NK-92 (cell line): ENCODE data around the gene CBR4.
"Not testable (repeated sequence)": the region's sequence is repeated elsewhere in the genome, so short reads cannot be mapped to it uniquely, and the experiment has no call there.

Experiments
- DNase-seq: peaks from one replicate; lab custom pipeline; 2025; ENCODE audit not compliant: unreplicated experiment; lab: John Stamatoyannopoulos, UW

Gene CBR4

GRCh38 chr4:169035871-169036620 is 26.0 kb upstream of the CBR4 start:
- not testable (repeated sequence) for DNase-seq

GRCh38 chr4:169033660-169034059 is 23.6 kb upstream of the CBR4 start:
- DNase-seq, result no peak

- no peak for DNase-seq
Observed at GRCh38 chr4:169032883-169033645, 23.0 kb upstream of the CBR4 start.

GRCh38 chr4:169032194-169032593 is 22.1 kb upstream of the CBR4 start:
- DNase-seq, result no peak

GRCh38 chr4:169031392-169031791 is 21.3 kb upstream of the CBR4 start:
- no peak for DNase-seq

- DNase-seq, result no peak
Observed at GRCh38 chr4:169030562-169030982, 20.5 kb upstream of the CBR4 start.

- no peak for DNase-seq
Observed at GRCh38 chr4:169029947-169030346, 19.9 kb upstream of the CBR4 start.

- no peak for DNase-seq
Observed at GRCh38 chr4:169027663-169028062, 17.6 kb upstream of the CBR4 start.

- DNase-seq, result no peak
Observed at GRCh38 chr4:169025184-169025583, 15.1 kb upstream of the CBR4 start.

- no peak for DNase-seq
Observed at GRCh38 chr4:169024762-169025161, 14.7 kb upstream of the CBR4 start.

- no peak for DNase-seq
Observed at GRCh38 chr4:169018406-169018805, 8.4 kb upstream of the CBR4 start.

GRCh38 chr4:169017971-169018370 is 7.9 kb upstream of the CBR4 start:
- no peak for DNase-seq

- DNase-seq, result no peak
Observed at GRCh38 chr4:169015186-169015623, 5.2 kb upstream of the CBR4 start.

GRCh38 chr4:169014586-169014985 is 4.5 kb upstream of the CBR4 start:
- no peak for DNase-seq

GRCh38 chr4:169013396-169013795 is 3.3 kb upstream of the CBR4 start:
- no peak for DNase-seq

GRCh38 chr4:169012049-169012448 is 2.0 kb upstream of the CBR4 start:
- DNase-seq, result no peak

GRCh38 chr4:169009286-169010124 is 550 bp downstream of the CBR4 start:
- no peak for DNase-seq

GRCh38 chr4:169005453-169006099 is 4.5 kb downstream of the CBR4 start:
- DNase-seq, result no peak

- no peak for DNase-seq
Observed at GRCh38 chr4:169000315-169000714, 9.7 kb downstream of the CBR4 start.

GRCh38 chr4:168999809-169000208 is 10.2 kb downstream of the CBR4 start:
- DNase-seq, result no peak

GRCh38 chr4:168998596-168998995 is 11.5 kb downstream of the CBR4 start:
- DNase-seq, result no peak
